ENCODE data around the gene XPC.

- no peak for TF ChIP-seq CREB1 (IDR thresholded peaks at IDR 0.05; ENCODE audit: low read depth)
- TF ChIP-seq EGR1 (IDR thresholded peaks at IDR 0.05) = no peak
- TF ChIP-seq TAF1 (IDR thresholded peaks at IDR 0.05; ENCODE audit: low read depth) = no peak
These were observed 42.5 kb upstream of the XPC start for GRCh38 chr3:14220933-14221332.

Data from Ishikawa (cell line).